ENCODE results near the gene UBA1.

UBA1 gene

DNA sequence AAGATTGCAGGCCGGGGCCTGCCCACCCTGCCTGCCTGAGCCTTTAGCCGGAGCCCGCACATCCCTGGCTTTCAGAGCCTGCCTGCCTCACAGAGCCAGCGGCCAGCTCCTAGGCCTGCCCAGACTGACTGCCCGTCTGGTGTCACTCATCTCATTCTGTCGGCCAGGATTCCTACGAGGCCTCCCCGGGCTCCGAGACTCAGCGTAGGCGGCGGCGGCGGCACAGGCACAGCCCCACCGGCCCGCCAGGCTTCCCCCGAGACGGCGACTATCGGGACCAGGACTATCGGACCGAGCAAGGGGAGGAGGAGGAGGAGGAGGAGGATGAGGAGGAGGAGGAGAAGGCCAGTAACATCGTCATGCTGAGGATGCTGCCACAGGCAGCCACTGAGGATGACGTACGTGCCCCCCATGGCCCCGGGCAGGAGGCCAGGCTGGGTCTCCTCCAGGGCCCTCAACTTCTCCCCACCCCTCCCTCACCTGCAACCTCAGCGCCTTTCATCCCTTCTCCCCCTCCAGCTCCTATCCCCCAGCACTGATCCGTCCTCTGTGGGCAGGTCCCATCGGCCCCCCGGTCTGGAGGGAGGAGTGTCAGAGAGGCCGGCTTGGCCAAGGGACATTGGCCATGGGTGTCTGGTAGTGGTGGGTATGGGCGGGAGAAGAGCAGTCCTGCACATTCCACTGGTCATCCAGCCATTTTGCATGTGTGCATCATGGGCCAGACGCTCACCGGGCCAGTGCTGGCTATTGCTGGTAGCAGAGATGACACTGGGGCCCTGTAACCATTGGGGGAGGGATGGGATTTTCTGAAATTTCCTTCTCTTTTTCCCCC lies 22.6 kb upstream of the UBA1 start:
- DNase-seq = no peak

DNA sequence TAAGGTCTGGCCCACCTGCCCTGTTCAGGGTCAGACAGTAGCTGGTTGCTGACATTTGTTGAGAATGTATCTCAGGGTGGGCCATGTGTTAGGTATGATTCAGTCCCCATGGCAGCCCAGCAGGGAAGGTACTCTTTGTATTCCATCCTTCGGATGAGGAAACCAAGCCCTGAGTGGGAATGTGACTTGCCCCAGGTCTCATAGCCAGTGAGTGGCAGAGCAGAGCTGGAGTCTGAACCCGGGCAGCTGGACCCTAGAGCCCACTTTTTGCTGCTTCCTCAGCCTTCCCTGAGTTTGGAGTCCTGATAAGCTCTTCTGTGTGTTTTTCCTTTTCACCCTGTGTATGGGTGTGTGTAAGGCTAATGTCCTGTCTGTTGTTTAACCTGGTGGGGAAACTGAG lies 21.6 kb upstream of the UBA1 start:
- DNase-seq = no peak

GRCh38 chrX:47172549-47172948 lies 21.1 kb upstream of the UBA1 start:
- DNase-seq = no peak

DNA sequence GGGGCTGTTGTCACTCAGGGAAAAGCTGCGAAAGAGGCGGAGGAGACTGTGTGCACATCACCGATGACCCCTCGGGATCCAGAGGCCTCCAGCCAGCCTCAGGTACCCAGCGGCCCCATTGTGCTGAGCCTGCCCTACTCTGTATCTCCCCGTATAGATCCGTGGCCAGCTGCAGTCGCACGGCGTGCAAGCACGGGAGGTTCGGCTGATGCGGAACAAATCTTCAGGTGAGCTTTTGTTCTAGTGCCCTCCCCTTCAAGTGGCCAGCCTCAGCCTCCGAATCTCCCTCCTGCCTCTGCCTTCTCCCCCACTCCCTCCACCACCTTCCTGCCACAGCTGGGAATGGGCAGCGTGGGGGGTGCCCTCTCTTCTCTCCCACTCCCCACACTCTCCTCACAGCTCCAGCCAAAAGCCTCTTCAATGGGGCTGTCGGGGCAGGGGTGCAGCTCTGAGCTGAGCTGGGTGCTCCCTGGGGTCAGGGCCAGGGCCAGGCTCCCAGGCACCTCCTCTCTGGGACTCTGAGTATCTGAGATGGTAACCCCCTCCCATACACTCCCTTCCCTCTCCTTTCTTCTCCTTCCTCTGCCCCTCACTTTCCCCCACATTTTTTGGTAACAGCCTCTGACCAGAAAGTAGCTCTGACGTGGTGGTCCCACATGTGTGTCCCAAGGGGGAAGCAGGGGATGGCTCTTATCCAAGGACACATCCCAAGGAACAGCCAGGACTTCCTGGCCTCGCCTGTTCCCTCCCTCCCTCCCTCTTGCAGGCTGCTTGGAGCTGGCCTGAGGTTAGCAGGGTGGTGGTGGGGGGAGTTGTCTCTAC lies 20.4 kb upstream of the UBA1 start:
- DNase-seq = no peak

DNA sequence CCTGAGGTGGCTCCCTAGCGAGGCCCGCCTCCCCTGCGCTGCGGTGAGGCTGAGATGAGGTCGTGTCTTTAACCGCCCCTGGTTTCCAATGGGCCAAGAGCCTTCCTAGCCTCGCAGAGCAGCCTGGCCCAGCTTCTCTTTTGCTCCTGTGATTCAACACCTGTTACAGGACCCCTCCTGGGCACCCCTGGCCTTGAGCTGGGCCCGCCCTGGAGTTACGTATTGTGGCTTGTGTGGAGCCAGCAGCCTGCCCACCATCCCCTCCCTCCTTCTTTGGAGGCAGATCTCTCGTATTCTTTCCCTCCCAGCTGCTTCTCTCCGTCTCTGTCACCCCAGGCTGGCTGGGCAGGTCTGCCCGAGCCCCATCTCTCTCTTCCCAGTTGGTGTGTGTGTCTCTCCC lies 19.3 kb upstream of the UBA1 start:
- DNase-seq = no peak

- no peak for DNase-seq
Observed at GRCh38 chrX:47174846-47175587, 18.6 kb upstream of the UBA1 start.

- no peak for DNase-seq
Observed at GRCh38 chrX:47175588-47175980, 18.0 kb upstream of the UBA1 start.

DNA sequence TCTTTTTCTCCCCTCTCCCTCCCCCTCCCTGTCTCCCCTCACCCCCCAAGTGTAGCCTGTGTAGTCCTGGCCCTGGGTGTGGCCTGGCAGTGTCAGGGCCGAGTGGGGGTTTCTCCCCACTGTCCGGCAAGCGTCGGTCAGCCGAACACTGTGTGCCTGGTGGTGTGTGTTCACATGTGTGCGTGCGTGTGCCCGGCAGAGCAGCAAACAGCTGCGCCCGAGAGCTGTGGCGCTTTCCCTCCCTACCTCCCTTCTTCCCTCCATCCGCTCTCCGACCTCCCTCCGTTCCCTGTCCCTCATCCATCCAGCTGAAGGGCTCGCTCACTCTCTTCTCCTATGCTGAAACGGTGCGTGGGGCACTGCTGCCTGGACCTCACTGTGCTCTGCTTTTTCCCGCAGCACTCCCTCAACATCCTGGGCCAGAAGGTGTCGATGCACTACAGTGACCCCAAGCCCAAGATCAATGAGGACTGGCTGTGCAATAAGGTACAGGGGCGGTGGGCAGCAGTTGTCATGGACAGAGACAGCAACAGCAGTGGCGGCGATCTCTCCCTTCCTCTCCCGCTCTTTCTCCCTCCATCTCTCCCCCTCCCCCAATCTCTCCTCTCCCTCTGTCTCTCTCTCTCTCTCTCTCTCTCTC lies 17.4 kb upstream of the UBA1 start:
- DNase-seq = no peak

- DNase-seq = no peak
Observed at GRCh38 chrX:47177079-47177478, 16.6 kb upstream of the UBA1 start.

GRCh38 chrX:47178337-47178736 lies 15.3 kb upstream of the UBA1 start:
- no peak for DNase-seq

- DNase-seq = no peak
Observed at GRCh38 chrX:47179221-47179927, 14.3 kb upstream of the UBA1 start.

GRCh38 chrX:47179928-47180255 lies 13.7 kb upstream of the UBA1 start:
- DNase-seq = no peak

DNA sequence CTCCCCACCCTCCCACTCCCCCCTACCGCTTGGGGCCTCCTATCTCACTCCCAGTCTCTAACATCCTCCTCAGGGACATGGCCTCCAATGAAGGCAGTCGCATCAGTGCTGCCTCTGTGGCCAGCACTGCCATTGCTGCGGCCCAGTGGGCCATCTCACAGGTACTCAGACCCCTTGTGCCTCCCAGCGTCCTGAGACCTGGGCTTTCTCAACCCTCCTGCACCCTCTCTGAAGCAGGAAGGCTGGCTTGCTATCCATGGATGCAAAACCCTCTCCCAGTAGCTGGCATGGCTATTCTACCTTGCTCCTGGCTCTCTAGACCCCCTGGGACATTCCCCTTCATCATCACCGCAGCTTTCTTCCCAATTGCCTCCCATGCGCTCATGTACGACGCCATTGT lies 13.3 kb upstream of the UBA1 start:
- no peak for DNase-seq

DNA sequence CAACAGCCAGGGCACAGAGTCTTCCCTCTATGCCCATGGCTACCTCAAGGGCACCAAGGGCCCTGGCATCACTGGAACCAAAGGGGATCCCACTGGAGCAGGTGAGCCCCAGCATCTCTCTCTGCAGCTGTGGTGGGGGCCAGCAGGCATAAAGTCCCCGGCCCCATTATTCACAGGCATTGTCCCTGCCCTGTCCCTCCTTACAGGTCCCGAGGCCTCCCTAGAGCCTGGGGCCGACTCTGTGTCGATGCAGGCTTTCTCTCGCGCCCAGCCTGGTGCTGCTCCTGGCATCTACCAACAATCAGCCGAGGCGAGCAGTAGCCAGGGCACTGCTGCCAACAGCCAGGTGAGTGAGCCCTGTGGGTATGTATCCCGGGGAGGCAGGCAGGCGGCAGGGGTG lies 12.3 kb upstream of the UBA1 start:
- DNase-seq = no peak

DNA sequence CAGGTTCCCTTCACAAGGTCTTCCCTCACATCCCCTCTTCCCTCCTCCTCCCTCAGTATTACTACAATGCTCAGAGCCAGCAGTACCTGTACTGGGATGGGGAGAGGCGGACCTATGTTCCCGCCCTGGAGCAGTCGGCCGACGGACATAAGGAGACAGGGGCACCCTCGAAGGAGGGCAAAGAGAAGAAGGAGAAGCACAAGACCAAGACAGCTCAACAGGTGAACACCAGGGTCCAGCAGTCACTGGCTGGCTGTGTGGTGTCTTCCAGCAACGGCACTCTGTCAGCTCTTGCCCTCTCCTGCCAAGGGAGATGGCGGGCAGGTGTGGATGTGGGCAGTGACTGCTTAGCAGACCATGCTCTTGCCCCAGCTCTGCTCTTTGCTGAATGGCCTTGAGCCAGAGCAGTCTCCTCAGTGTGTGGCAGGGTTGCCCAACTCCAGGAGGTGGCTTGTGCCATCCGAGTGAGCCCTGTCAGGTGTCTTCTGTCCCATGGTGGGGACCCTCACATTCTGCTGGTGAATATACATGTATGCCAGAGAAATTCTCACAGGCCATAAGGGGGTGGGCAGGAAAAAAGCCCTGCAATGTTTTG lies 11.4 kb upstream of the UBA1 start:
- no peak for DNase-seq

- no peak for DNase-seq
Observed at GRCh38 chrX:47184486-47184885, 9.1 kb upstream of the UBA1 start.

- DNase-seq = no peak
Observed at GRCh38 chrX:47185241-47185640, 8.4 kb upstream of the UBA1 start.

DNA sequence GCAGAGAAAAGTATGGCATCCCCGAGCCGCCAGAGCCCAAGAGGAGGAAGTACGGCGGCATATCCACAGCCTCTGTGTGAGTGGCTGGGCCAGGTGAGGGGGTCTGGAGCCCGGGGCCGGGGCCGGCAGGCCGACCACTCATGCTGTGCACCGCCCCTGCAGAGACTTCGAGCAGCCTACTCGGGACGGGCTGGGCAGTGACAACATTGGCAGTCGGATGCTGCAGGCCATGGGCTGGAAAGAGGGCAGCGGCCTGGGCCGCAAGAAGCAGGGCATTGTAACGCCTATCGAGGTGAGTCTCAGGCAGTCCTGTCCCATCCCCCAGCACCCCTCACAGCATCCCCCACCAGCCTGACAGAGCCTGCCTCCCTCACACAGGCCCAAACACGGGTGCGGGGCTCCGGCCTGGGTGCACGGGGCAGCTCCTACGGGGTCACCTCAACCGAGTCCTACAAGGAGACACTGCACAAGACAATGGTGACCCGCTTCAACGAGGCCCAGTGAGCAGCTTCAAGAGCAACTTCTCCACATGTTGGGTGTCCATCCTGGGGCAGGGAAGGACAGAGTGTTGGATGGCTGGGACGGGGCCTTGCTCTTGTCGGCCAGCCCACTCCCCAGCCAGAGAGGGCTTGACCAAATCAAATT lies 7.4 kb upstream of the UBA1 start:
- DNase-seq = no peak

DNA sequence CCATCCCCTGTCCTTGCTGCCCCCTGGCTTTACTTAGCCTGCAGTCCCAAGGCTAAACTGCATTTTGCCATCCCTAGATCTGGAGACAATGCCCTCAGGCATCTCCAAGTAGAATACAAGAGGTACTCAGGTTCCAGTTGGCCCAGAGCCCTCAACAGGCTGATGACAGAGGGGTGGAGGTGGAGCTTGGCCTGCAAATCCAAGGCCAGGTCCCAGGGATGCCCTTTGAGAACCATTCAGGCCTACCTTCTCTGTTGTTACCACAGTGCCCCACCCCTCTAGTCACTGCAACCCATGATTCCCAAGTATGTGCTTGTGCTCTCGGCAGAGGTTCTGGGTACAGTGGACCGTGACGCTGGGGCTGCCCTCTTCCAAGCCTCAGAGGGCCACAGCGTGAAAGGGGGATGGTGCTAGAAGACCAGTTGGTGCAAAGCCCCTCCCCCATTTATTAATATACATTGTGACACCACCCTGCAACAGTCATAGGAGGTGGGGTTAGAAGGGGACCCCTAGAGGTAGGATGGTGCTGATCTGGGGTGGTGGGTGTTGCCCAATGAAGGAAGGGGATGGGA lies 6.4 kb upstream of the UBA1 start:
- DNase-seq = no peak

- DNase-seq = no peak
Observed at GRCh38 chrX:47189906-47190305, 3.7 kb upstream of the UBA1 start.
